ENCODE measurements around the gene PRDM2.

Gene PRDM2

GRCh38 chr1:13778431-13778830 is 78.4 kb downstream of the PRDM2 start:
- H3K27ac ChIP-seq: no peak overlapping the region
- TF ChIP-seq ZFX (IDR thresholded peaks at IDR 0.05) (no peak), CTCF (conservative IDR thresholded peaks at IDR 0.05) (no peak)

- no peak overlapping the region for H3K27ac ChIP-seq
- TF ChIP-seq CTCF (conservative IDR thresholded peaks at IDR 0.05): no peak
- no peak for TF ChIP-seq ZFX (IDR thresholded peaks at IDR 0.05)
These were observed 79.9 kb downstream of the PRDM2 start for GRCh38 chr1:13779930-13780329.

- no peak for TF ChIP-seq CTCF (conservative IDR thresholded peaks at IDR 0.05)
- no peak for TF ChIP-seq ZFX (IDR thresholded peaks at IDR 0.05)
- H3K27ac ChIP-seq: no peak overlapping the region
These were observed 80.8 kb downstream of the PRDM2 start for GRCh38 chr1:13780780-13781179.

- TF ChIP-seq ZFX (IDR thresholded peaks at IDR 0.05) (no peak), CTCF (conservative IDR thresholded peaks at IDR 0.05) (no peak)
- H3K27ac ChIP-seq: no peak overlapping the region
These were observed 81.2 kb downstream of the PRDM2 start for GRCh38 chr1:13781228-13781627.

GRCh38 chr1:13781907-13782633 is 82.1 kb downstream of the PRDM2 start:
- no peak for TF ChIP-seq CTCF (conservative IDR thresholded peaks at IDR 0.05)
- no peak for TF ChIP-seq ZFX (IDR thresholded peaks at IDR 0.05)
- H3K27ac ChIP-seq: no peak overlapping the region

GRCh38 chr1:13782634-13783360 is 82.8 kb downstream of the PRDM2 start:
- H3K27ac ChIP-seq: no peak overlapping the region

GRCh38 chr1:13783551-13783950 is 83.6 kb downstream of the PRDM2 start:
- no peak overlapping the region for H3K27ac ChIP-seq
- no peak for TF ChIP-seq CTCF (conservative IDR thresholded peaks at IDR 0.05)
- no peak for TF ChIP-seq ZFX (IDR thresholded peaks at IDR 0.05)

More at GRCh38 chr1:13782634-13783360, 82.8 kb downstream of the PRDM2 start:
- no peak for TF ChIP-seq ZFX (IDR thresholded peaks at IDR 0.05)

Data from C4-2B (cell line).